HG02678 (cell line): ENCODE data around the gene CRKL.

ENCODE experiments used
- ATAC-seq: cut with Tn5 transposase; IDR thresholded peaks from one replicate; pipeline ENCODE4 v1.9.1; 2021; ENCODE audit warnings: mild to moderate bottlenecking, moderate library complexity; ENCODE audit not compliant: unreplicated experiment

CRKL gene

GRCh38 chr22:20994902-20995241, 77.7 kb downstream of the CRKL start:
- no peak for ATAC-seq

GRCh38 chr22:20995329-20996030, 78.3 kb downstream of the CRKL start:
- no peak for ATAC-seq

- ATAC-seq = no peak
Observed at GRCh38 chr22:20996031-20996410, 78.8 kb downstream of the CRKL start.

GRCh38 chr22:20996598-20997535, 79.7 kb downstream of the CRKL start:
- no peak for ATAC-seq

GRCh38 chr22:20997536-20998257, 80.5 kb downstream of the CRKL start:
- no peak for ATAC-seq

GRCh38 chr22:20998411-20999336, 81.5 kb downstream of the CRKL start:
- no peak for ATAC-seq

- no peak for ATAC-seq
Observed at GRCh38 chr22:20999350-21000206, 82.4 kb downstream of the CRKL start.

GRCh38 chr22:21000207-21000986, 83.2 kb downstream of the CRKL start:
- no peak for ATAC-seq

GRCh38 chr22:21000987-21001600, 83.9 kb downstream of the CRKL start:
- ATAC-seq = no peak

- peak; percentile 91 for ATAC-seq
Observed at GRCh38 chr22:21001601-21002325, 84.6 kb downstream of the CRKL start, which contains the start of gene THAP7. Gene THAP7, minus strand, starts transcription at chr22:21002118. Its CDS starts 207 bp downstream, at chr22:21001911.
